Eye (tissue), 1 donor: ENCODE results near the gene LEKR1.

Source experiments
- DNase-seq: peaks from one replicate; pipeline ENCODE4 v3.0.0-alpha.2; 2015

Gene LEKR1

DNA sequence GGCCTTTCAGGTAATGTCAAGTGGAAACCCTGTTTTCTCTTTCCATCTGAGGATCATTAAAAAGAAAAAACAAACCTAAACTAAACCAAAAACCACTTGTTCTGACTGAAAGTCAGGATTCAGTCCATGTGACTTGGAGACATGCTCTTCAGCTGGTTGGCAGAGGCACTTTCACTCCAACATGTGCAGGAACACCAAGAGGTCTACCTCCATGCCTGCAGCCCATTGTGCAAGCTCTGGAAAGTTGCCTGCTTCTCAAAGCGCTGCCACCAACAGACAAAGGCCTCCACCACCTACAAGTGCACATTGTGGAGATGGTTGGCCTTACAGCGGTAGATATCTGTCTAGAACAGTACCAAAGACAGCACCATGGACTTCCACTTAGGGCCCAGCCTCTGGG lies 161.8 kb downstream of the LEKR1 start:
- no peak for DNase-seq

DNA sequence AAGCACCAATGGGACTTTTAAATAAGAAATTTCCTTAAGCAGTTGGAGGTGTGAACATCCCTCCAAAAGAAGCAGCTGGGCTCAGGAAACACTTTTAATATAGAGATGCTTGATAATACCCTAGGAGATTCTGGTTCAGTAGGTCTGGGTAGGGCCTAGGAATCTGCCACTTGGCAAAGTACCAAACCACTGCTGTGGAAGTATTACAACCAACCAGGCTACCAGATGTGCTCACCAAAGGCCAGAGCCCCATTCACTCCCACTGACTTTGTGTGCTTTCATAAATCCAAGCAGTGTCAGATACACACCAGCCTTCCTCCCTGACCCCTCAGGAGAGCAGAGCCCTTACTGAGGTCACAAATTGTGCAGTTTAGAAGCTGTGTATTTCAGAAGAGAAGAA lies 171.2 kb downstream of the LEKR1 start:
- no peak for DNase-seq

DNA sequence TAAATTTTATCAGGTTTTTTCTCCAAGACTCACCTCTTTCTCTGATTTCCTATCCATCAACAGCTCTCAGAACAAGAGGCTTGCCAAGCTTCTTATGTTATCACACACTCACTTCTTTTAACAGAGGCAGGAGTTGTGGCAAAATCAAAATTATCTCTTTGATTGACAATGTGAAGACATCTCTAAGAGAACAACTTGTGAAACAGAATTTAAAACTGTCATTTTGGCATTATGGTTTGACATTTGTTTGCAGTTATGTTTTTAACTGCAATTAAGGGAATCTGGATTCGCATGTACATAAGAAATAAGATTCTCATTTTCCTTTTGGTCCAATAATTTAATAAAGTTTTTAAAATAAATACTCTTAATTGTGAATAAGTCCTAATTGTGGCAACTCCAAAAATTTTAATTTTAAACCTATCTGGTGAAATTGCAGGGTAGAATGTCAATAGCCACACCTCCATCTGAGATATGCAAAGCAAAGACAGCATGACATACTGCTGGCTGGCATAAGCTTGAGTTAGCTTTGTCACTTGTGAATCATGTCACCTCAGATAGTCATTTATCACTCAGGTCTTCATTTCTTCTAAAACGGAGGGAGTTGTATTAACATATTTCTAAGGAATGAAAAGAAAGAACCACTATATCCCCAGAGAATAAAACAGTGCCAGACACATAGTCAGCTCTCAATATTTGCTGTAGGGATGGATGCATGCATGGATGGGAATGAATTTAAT lies 175.2 kb downstream of the LEKR1 start:
- no peak for DNase-seq

DNA sequence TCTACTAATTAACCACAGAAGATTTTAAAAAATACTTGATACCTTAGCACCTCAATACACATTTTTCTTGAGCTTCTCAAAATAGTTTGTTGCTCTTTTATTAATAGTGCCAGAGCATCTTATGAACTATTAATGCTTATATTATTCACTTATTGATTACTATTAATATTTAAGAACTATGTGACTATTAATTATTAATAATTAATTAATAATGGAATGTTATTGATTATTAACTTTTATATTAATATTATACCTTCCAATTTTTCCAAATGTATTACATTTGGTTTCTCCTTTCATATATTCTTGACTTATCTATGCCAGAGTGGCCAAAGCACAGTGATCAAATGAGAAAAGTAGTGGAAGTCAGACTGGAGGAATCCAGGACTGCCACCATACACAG lies 195.5 kb downstream of the LEKR1 start:
- no peak for DNase-seq

- no peak for DNase-seq
Measured at GRCh38 chr3:157023226-157023625, 197.1 kb downstream of the LEKR1 start.

GRCh38 chr3:157026091-157026490 lies 199.9 kb downstream of the LEKR1 start:
- DNase-seq, result no peak

DNA sequence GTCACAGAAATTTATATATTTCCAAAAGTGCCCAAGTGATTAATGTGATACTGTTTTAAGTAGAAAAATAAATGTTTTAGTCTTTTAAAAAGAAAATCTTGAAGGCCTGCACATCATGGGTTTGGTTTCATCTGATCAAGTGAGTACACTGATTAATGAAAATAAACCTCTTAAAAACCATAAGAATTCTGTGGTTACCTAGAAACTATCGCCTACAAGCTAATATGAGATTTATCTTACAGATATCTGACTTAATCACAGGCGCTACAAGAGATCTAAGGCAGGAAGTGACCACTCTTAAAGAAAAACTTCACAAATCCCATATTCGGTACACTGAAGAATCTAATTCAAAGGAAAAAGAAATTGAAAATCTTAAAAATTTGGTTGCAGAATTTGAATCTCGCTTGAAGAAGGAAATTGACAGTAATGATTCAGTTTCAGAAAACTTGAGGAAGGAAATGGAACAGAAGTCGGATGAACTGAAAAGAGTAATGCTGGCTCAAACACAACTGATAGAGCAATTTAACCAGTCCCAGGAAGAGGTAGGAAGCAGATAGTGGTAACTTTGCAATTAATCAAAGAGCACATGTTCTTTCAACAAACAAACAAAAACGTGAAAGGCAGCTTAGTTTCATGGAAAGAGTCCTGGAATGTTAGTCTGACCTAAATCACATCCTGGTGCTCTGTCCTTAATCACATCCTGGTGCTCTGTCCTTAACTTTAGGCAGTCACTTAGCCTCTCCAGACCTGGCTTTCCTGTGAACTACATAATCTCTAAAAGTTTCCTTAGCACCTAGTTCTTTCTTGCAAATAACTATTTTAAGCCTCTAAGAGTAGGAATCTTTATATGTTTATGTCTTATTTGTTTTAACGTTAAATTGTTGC lies 201.9 kb downstream of the LEKR1 start:
- DNase-seq, result no peak

- no peak for DNase-seq
Measured at GRCh38 chr3:157029365-157029790, 203.2 kb downstream of the LEKR1 start.

DNA sequence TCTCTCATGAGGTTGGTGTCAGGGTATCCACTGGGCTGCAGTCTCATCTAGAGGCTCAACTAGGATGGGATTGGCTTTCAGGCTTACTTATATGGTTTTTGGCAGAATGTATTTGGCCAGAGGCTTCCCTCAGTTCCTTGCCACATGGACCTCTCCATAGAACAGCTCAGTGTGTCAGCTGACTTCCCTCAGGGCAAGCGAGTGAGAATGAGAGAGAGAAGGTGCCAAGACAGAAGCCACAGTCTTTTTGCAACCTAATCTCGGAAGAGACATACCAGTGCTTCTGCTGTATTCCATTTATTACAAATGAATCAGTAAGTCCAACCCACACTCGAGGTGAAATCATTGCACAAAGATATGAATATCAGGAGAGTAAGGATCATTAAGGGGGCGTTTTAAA lies 204.6 kb downstream of the LEKR1 start:
- no peak for DNase-seq

- peak; percentile 38 for DNase-seq
Measured at GRCh38 chr3:157033001-157033400, 206.8 kb downstream of the LEKR1 start.

GRCh38 chr3:157040456-157040855 lies 214.3 kb downstream of the LEKR1 start:
- no peak for DNase-seq

DNA sequence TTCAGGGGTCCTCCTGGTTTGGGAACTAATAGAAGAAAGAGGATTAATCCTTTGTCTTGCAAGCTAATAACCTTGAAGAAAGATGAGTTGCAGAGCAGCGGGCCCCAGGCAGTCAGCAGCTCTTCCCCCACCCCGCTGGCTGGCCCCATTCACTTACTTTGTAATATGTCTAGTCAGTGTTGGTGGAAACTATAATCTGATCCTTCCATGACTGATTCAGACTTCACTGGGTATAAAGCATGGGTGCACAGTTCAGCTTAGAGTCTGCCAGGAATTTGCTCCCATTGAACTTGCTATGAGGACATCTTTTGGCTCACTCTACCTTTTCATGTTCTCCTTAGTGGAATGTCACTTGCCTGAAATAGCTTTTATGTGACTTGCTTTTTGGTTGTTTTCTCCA lies 216.1 kb downstream of the LEKR1 start:
- DNase-seq, result no peak

DNA sequence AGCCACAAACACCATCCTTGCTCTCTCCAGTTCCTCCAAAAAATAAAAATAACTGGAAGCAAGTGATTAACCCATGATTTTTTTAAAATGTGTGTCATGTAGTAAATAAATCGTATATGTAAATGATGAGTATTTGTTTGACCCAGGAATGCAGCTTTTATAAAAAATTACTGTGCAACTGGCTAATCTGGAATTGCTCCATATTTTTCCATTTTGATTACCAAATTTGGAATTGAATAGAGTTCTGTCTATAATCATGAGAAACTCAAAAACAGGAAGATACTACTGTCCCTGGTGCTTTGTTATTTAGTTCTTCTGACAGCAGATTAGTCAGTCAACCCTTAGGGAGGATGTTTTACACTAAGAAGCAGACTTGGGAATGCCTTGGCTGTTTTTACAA lies 217.6 kb downstream of the LEKR1 start:
- DNase-seq, result no peak

DNA sequence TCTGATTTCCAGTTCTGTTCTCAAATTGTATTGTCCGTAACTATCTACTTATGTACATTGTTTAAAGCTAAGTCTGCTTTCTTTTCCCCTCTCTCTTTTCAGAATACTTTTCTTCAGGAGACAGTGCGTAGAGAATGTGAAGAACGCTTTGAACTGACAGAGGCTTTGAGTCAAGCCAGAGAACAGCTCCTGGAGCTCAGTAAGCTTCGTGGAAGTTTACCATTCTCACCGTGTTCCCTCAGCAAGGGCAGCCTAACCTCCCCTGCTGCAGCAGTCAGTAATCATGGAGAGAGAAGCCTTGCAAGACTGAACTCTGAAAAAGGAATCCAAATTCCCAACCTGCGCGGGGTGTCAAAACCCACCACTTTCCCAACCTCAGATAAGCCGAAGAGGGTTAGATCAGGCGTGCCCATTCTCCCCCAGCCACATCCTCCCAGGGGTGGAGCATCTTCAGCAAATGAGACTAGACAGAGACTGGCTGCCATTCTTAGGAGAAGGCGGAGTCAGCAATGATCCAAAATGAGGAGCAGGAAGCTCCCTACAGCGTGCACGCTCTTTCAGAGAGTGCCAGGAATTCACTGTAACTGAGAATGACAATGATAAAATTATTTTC lies 219.2 kb downstream of the LEKR1 start:
- DNase-seq, result no peak

- DNase-seq, result no peak
Measured at GRCh38 chr3:157046520-157046919, 220.4 kb downstream of the LEKR1 start.

- DNase-seq, result no peak
Measured at GRCh38 chr3:157051055-157051454, 224.9 kb downstream of the LEKR1 start.

DNA sequence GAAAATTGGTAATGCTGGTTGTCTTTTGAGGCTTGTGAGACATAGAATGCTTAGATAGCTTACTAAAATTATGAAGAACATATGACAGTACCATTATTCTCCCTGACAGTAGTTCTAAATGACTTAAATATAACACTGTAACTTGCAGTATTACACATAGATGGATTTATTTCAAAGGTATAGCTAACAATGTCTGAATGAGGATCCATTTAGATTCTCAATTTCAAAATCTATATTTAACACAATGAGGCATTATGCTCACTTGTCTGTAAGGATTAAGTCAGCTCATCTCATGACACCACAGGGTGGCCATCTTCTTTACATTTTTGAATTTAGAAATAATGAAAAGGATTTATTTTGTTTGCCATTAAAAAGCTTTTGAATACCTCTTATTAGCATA lies 225.4 kb downstream of the LEKR1 start:
- DNase-seq, result peak; percentile 57

DNA sequence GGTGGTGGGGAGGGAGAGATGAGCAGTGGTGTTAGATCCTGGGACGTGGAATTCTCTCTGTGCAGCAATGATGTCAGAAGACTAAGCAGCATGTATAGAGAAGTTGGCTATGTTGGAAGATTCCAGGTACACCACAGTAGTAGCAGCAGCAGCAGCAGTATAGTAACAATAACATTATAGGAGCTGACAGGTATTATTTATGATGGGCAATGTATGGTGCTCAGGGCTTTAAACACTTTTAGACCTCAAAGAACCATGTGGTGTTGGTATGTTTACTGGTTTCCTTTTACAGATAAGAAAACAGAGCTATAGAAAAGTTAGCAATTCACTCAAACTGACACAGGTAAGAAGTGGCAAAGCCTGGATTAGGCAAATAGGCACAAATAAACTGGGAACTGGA lies 229.9 kb downstream of the LEKR1 start:
- no peak for DNase-seq

GRCh38 chr3:157058392-157059071 lies 232.4 kb downstream of the LEKR1 start:
- no peak for DNase-seq

DNA sequence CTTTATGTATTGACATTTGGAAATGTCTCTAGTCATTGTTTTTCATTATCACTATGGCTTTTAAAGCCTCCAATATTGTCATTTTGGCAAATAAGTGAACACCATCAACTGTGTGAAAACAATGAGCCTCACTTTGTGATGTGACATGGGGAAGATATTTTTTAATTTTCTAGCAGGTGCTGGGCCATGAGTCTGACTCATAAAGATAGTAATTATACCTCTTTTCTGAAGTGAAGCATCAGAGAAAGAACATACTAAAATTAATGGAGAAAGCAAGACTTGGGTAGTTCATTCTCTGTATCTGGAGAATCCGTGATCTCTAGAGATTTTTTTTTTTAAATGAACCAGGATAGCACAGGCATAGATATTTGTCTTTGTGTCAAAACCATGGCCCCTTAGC lies 233.0 kb downstream of the LEKR1 start:
- no peak for DNase-seq

DNA sequence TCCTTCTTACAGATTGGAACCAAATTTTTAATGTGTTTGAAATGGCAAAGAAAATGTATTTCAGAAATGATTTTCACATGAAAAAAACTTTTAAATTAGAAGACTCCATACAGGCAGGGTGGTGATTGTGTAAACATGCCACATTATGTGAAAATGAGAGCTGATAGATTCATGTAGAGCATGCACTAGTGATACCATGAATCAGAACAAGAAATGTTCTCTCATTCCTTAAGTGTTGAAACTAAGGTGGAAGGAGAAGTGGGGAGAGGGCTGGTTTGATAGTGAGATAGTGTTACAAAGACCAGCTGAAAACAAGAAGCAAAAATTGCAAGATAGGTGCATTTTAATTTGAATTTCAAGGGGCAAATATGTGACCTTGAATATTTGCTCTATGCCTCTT lies 233.5 kb downstream of the LEKR1 start:
- no peak for DNase-seq

- DNase-seq, result no peak
Measured at GRCh38 chr3:157061265-157061664, 235.1 kb downstream of the LEKR1 start.

- DNase-seq, result no peak
Measured at GRCh38 chr3:157063469-157063868, 237.3 kb downstream of the LEKR1 start.
